HT-29 (cell line): ENCODE data around the gene HHAT. TPM values are rescaled to one million over a fixed set of nuclear protein-coding genes. Genes with fewer than 3 reads are reported as not detected.

Experiments used
- DNase-seq: peaks from one replicate; pipeline ENCODE4 v3.0.0-alpha.2; 2015; ENCODE audit warnings: low spot score
- total RNA-seq: library from RNA; depleted of rRNA; stranded (reverse); fragments of >200 nt; shearing (Covaris generic); gene quantifications from 2 replicates; pipeline ENCODE4 v1.2.3, GENCODE V29; 2014

The HHAT gene
- total RNA-seq, 1 experiment from 2014 or later, result 0.46 TPM

- DNase-seq, result no peak
These were observed 154.4 kb downstream of the HHAT start for GRCh38 chr1:210482945-210483617.

- no peak for DNase-seq
These were observed 155.1 kb downstream of the HHAT start for GRCh38 chr1:210483821-210484220.

GRCh38 chr1:210487021-210487420, 158.3 kb downstream of the HHAT start:
- no peak for DNase-seq

GRCh38 chr1:210489491-210489890, 160.8 kb downstream of the HHAT start:
- DNase-seq, result no peak

- DNase-seq, result no peak
These were observed 162.1 kb downstream of the HHAT start for GRCh38 chr1:210490781-210491180.

GRCh38 chr1:210496063-210496462, 167.4 kb downstream of the HHAT start:
- no peak for DNase-seq

- no peak for DNase-seq
These were observed 171.3 kb downstream of the HHAT start for GRCh38 chr1:210499956-210500355.

- DNase-seq, result no peak
These were observed 172.1 kb downstream of the HHAT start for GRCh38 chr1:210500831-210501230.

- DNase-seq, result no peak
These were observed 175.6 kb downstream of the HHAT start for GRCh38 chr1:210504286-210504685.

- no peak for DNase-seq
These were observed 177.1 kb downstream of the HHAT start for GRCh38 chr1:210505601-210506496.

DNA sequence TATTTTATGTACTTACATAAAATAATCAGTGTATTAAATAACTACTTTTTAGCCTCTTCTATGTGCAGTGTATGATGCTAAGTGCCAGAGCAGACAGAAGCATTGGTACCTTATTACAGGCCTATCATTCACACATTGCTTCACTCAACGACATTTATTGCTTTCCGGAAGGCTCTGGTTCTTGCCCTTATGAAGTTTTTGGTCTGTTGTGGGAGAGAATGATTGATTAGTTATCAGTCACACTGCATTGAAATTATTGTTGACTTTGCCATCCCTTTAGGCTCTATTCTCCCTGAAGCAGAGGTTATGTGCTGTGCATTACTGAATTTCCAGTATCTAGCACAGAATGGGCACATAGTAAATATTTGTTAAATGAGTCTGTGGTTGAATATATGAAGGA, 178.0 kb downstream of the HHAT start:
- DNase-seq, result no peak

GRCh38 chr1:210516092-210516656, 187.5 kb downstream of the HHAT start:
- no peak for DNase-seq

DNA sequence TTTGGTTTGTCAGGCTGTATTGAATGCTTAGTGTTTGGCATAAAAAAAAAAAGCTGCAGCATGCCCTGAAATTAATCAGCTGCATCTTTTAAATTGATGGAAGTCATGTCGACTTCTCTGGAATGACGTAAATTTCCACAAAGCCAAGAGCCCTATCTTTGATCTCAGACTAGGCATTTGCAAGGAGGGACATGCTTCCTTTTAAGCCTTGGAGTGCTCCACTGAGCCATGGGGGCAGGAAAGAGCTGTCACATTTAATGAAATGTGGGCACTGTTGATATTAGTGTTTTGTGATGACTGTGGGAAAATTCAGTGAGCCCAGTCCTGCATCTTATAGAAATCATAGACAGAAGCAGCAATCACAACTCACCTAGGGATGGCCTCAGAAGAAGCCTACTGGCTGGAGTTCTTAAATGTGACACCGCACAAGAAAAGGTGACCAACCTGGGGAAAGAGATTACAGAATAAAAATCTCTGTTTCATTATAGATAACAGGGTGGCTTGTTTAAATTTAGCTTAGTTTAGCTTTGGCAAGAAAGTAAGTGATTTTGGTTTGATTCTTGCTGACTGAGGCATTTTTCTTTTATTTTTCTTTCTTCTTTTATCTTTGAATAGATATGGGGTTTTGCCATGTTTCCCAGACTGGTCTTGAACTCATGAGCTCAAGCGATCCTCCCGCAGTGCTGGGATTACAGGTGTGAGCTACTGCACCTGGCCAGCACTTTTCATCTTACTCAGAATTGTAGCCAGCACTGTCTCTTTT, 188.2 kb downstream of the HHAT start:
- DNase-seq, result no peak

DNA sequence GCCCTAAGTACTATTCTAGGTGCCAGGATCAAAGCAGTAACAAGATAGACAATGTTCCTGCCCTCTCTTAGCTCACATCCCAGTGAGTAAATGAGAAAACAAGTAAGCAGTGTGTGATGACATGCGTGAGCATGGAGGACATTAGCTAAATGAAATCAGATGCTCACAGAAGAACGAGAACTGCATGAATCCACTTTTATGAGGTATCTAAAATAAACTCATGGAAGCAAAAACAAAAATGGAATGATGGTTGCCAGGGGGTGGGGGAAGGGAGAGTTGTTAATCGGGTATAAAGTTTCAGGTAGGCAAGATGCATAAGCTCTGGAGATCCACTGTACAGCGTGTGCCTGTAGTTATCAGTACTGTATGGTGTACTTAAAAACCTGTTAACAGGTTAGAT, 195.1 kb downstream of the HHAT start:
- no peak for DNase-seq

DNA sequence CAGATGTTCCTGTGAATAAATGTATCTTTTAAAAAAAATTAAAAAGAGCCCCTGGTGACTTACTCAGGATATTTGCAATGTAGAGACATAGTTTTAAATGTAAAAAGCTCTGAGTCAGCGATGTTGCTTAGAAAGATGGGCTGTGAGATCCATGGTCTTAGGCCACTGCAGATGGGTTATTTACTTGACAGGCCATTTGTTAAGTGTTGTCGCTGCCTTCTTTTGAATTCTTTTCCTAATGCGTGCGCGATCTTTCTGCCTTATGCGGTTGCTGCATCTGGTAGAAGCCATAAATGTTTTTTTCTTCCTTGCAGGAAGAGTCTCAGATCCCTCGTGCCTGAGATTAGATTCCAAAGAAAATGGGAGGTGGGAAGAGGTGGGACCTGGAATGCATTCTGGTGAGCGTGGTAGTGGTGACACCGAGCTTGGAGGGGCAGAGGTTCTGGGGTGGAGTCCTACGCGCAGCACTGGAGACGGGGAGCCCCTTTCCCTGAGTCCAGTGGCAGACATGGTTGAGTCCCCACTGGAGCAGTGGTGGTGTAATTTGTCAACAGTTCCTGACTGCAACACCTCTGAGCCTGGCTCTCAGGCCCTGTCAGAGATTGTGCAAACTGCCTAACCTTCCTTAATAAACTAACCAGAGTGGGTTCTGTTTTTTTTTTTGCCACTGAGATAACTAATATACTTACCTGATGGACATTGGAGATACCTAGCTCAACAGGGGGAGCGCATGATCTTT, 197.2 kb downstream of the HHAT start:
- no peak for DNase-seq

DNA sequence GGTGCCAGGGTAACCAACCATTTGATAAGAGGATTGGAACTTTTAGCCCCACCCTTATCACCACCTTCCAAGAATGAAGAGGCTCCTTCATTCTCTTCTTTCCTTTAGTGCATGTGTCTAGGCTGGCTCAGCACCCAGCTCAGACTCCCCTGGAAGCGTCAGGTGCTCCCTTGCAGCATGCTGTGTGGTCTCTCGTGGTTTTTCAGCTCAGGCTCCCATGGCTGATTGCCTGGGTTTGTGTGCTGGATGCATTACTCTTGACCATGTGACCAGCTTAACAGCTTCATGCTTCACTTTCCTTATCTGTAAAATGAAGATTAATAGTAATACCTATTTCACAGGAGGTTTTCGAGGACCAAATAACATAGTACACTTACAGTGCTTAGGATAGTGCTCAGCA, 198.4 kb downstream of the HHAT start:
- DNase-seq, result no peak

GRCh38 chr1:210531475-210532222, 202.9 kb downstream of the HHAT start:
- DNase-seq, result no peak

DNA sequence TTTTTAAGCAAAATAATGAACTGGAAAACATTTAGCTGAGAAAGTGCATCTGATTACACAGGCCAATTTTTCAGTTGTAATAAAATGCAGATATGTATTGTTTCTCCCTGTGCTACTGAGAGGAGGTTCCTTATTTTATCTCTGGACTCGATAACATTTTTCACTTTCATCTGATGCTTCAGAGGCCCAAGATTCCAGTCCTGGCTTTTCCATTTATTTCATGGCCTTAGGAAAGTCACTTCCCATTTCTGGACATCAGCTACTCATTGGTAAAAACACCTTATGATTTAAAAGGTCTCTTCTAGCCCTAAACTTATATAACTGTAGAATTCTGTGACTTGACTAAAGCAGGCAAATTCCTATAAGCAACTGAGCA, 203.5 kb downstream of the HHAT start:
- no peak for DNase-seq

DNA sequence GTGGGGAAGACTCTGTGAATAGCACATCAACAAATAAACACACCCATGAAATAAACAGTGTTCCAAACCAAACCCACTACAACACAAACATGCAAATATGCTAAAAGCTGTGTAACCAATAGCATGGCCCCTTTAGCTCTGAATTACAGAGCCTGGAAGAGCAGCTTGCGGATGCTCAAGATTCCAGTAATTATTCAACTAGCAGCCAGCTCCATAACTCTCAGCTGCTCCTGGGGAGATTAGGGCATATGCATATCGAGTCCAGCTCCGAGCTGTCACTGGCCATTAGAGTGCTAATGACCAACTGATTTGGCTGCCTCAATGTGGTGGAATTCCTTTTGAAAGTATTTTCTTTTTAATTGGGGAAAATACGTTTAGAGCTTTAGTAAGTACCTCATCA, 207.1 kb downstream of the HHAT start:
- no peak for DNase-seq

DNA sequence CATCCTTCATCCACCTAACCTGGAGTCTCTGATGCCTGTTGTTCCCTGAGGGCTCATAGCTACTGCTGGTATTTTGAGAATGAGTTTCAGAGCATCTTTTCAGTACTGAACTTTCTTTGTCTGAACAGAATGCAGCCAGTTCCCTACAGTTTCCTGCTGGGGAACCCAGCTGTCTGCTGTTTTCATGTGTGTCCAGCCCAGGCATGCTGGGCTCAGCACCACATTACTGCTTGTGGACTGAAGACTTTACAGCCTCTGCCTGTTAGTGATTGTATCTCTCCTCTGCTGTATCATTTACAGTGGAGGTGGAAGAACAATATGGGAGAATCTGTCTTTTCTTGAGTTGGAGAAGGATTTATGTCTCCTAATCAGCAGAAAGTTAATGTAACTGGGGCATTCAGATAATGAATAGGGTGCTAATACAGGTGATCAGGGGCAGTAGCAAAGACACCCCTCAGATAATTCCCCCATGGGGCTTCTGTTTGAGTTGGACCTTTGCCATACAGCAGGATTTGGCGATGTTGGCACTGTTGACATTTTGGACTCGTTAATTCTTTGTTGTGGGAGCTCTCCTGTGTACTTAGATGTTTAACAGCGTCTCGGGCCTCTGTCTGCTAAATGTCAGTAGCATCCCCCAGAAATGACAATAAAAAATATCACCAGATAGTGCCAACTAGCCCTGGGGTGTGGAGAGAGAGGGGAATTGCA, 207.7 kb downstream of the HHAT start:
- DNase-seq, result no peak
